Tibial nerve (tissue), 4 donors: Measurements from ENCODE around the gene PSMD2.

Experiments used
- EP300 ChIP-seq, 2 donors: sonication (generic); formaldehyde crosslinking; IDR thresholded peaks; one replicate each; pipeline ENCODE4 v1.6.1; 2017; ENCODE audit warnings: antibody characterized with exemption in 2 of 2, mild to moderate bottlenecking in 1 of 2
- POLR2A ChIP-seq, 2 donors: fragments of 450-650 bp; IDR thresholded peaks; one replicate each; pipeline ENCODE4 v1.6.1; 2017; ENCODE audit warnings: antibody characterized with exemption in 2 of 2, mild to moderate bottlenecking in 2 of 2, moderate library complexity in 2 of 2
- TF ChIP-seq, protein P1 (sequence below), 5 experiments: fragments of 200-600 bp in 3 of 5; fragments of 450-650 bp in 2 of 5; sonication (generic) in 3 of 5; IDR thresholded peaks; one replicate each; pipeline ENCODE4 v1.5.1; 2016 to 2019; ENCODE audit warnings: antibody characterized with exemption in 5 of 5, mild to moderate bottlenecking in 3 of 5, moderate library complexity in 2 of 5

DNA sequence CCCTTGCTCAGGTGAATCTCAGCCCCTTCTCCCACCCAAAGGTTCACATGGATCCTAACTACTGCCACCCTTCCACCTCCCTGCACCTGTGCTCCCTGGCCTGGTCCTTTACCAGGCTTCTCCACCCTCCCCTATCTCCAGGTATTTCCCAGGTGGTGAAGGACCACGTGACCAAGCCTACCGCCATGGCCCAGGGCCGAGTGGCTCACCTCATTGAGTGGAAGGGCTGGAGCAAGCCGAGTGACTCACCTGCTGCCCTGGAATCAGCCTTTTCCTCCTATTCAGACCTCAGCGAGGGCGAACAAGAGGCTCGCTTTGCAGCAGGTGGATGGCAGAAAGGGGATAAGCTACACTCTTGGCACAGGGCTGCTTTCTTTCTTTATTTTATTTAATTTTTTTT, 42.9 kb downstream of the PSMD2 start:
- TF ChIP-seq, protein P1, sequence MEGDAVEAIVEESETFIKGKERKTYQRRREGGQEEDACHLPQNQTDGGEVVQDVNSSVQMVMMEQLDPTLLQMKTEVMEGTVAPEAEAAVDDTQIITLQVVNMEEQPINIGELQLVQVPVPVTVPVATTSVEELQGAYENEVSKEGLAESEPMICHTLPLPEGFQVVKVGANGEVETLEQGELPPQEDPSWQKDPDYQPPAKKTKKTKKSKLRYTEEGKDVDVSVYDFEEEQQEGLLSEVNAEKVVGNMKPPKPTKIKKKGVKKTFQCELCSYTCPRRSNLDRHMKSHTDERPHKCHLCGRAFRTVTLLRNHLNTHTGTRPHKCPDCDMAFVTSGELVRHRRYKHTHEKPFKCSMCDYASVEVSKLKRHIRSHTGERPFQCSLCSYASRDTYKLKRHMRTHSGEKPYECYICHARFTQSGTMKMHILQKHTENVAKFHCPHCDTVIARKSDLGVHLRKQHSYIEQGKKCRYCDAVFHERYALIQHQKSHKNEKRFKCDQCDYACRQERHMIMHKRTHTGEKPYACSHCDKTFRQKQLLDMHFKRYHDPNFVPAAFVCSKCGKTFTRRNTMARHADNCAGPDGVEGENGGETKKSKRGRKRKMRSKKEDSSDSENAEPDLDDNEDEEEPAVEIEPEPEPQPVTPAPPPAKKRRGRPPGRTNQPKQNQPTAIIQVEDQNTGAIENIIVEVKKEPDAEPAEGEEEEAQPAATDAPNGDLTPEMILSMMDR (IDR thresholded peaks at IDR 0.05): no peak
- TF ChIP-seq POLR2A (IDR thresholded peaks at IDR 0.05): no peak
- TF ChIP-seq EP300 (IDR thresholded peaks at IDR 0.05): no peak
